NCI-H748 (cell line): ENCODE results near the gene CABP5.

ENCODE experiments used
- DNase-seq: peaks from one replicate; lab custom pipeline; 2025; ENCODE audit not compliant: unreplicated experiment; lab: John Stamatoyannopoulos, UW

CABP5 gene

GRCh38 chr19:48033604-48034003 lies 10.3 kb downstream of the CABP5 start:
- DNase-seq: no peak

- DNase-seq: no peak
Measured at GRCh38 chr19:48030073-48030472, 13.8 kb downstream of the CABP5 start.

- DNase-seq: no peak
Measured at GRCh38 chr19:48029431-48029830, 14.4 kb downstream of the CABP5 start.

- DNase-seq: no peak
Measured at GRCh38 chr19:48025480-48025879, 18.4 kb downstream of the CABP5 start.

GRCh38 chr19:48023518-48023917 lies 20.4 kb downstream of the CABP5 start:
- no peak for DNase-seq

GRCh38 chr19:48023011-48023410 lies 20.9 kb downstream of the CABP5 start:
- no peak for DNase-seq

- DNase-seq: no peak
Measured at GRCh38 chr19:48020686-48021085, 23.2 kb downstream of the CABP5 start.

GRCh38 chr19:48010932-48011758 lies 32.7 kb downstream of the CABP5 start:
- no peak for DNase-seq

- peak; percentile 12 for DNase-seq
Measured at GRCh38 chr19:48006762-48007161, 37.1 kb downstream of the CABP5 start.

GRCh38 chr19:48004236-48004635 lies 39.6 kb downstream of the CABP5 start:
- no peak for DNase-seq

GRCh38 chr19:48000846-48001245 lies 43.0 kb downstream of the CABP5 start:
- no peak for DNase-seq

GRCh38 chr19:47998800-47999199 lies 45.1 kb downstream of the CABP5 start:
- DNase-seq: no peak

- no peak for DNase-seq
Measured at GRCh38 chr19:47996230-47996727, 47.6 kb downstream of the CABP5 start.

GRCh38 chr19:47994209-47994802 lies 49.6 kb downstream of the CABP5 start, which contains the start of gene ELSPBP1:
Gene ELSPBP1 (plus strand): TSS chr19:47994632. CDS start chr19:48008668, 14,036 bp downstream.
- no peak for DNase-seq

- no peak for DNase-seq
Measured at GRCh38 chr19:47992070-47992469, 51.8 kb downstream of the CABP5 start, which contains the start of gene BSPH1. Gene BSPH1 (minus strand): TSS chr19:47992170. CDS start chr19:47992081, 89 bp downstream.

GRCh38 chr19:47991191-47991808 lies 52.6 kb downstream of the CABP5 start:
- DNase-seq: no peak
